ENCODE data around the gene FSTL4.

The FSTL4 gene

DNA sequence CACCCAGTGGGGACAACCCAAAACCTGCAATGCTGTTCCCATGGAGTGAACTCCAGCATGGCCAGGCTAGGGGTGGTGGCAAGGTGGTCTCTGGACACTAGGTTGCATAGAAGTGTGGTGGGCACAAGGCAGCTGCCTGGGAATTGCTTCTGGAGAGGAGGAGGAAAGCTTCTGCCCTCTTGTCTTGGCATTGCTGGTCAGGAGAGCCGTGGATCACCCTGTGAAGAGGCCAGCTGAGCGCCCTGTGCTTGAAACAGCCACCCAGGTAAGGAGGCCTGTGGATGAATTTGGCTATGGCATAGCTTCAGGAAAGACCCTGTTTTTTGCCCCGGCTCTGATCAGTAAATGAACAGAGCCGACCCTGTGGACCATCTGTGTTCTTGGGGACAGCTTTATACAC is 287.4 kb downstream of the FSTL4 start:
- TF ChIP-seq, protein P1, sequence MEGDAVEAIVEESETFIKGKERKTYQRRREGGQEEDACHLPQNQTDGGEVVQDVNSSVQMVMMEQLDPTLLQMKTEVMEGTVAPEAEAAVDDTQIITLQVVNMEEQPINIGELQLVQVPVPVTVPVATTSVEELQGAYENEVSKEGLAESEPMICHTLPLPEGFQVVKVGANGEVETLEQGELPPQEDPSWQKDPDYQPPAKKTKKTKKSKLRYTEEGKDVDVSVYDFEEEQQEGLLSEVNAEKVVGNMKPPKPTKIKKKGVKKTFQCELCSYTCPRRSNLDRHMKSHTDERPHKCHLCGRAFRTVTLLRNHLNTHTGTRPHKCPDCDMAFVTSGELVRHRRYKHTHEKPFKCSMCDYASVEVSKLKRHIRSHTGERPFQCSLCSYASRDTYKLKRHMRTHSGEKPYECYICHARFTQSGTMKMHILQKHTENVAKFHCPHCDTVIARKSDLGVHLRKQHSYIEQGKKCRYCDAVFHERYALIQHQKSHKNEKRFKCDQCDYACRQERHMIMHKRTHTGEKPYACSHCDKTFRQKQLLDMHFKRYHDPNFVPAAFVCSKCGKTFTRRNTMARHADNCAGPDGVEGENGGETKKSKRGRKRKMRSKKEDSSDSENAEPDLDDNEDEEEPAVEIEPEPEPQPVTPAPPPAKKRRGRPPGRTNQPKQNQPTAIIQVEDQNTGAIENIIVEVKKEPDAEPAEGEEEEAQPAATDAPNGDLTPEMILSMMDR (IDR thresholded peaks at IDR 0.05; ENCODE audit: poor library complexity, severe bottlenecking), result no peak
- ATAC-seq (ENCODE audit: low read depth), result no peak
- no peak for DNase-seq (ENCODE audit: low spot score)
- Histone ChIP-seq H3K4me1 (ENCODE audit: insufficient read depth, poor library complexity, severe bottlenecking) (no peaks in the 10 kb centered on the region), H3K27ac (ENCODE audit: poor library complexity, severe bottlenecking) (no peak overlapping the region), H3K4me3 (ENCODE audit: severe bottlenecking) (no peak overlapping the region), H3K27me3 (ENCODE audit: insufficient read depth, poor library complexity, severe bottlenecking) (no peaks in the 10 kb centered on the region), H3K36me3 (ENCODE audit: low read depth) (no peaks in the 10 kb centered on the region), H3K9me3 (ENCODE audit: severe bottlenecking) (no peaks in the 10 kb centered on the region)

DNA sequence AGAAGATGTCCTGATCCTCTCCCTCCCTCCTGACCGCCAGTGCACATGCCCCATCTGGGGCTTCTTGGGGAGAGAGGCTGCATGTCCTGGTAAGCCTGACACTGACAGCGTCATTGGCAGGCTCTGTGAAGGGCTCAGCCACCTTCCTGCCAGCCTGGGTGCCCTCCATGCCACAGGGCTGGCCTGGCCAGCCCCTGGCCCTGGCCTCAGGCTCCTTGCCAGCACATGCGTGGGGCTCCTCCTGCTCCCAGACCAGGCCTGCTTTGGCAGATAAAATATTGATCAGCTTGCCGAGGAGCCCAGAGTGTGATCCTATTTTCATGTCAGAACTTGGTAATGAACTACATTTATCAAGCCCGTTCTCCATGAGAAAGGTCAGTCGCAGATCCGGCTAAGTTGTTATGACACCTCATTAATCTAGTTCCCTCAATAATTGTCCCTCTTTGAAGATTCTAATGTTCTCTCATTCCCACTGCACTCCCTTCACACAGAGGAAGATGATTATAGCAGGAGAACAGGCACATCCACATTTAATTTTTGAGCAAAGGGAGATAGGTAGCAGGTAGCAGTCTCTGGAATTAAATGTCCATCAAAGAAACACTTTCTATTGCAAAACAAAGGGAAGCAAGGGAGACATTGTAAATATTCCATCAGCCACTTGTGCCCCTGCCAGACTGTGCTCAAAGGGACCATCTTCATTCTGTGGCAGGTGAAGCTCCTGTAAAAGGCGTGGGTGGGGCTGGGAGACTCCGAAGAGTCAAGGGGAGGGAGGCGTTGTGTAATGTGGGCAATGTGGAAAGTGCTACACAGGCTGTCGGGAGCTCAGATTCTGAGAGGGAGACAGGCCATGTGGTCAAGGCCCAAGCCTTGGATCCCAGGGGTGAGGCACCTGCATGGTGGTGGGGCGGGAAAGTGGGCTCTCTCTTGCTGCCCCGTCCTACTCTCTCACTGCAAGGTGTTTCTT is 288.6 kb downstream of the FSTL4 start:
- no peaks in the 10 kb centered on the region for H3K4me1 ChIP-seq (ENCODE audit: insufficient read depth, poor library complexity, severe bottlenecking)
- no peaks in the 10 kb centered on the region for H3K27me3 ChIP-seq (ENCODE audit: insufficient read depth, poor library complexity, severe bottlenecking)
- no peaks in the 10 kb centered on the region for H3K36me3 ChIP-seq (ENCODE audit: low read depth)
- ATAC-seq (ENCODE audit: low read depth) (no peak), DNase-seq (ENCODE audit: low spot score) (no peak)
- H3K9me3 ChIP-seq (ENCODE audit: severe bottlenecking), result no peaks in the 10 kb centered on the region
- TF ChIP-seq, protein P1 (IDR thresholded peaks at IDR 0.05; ENCODE audit: poor library complexity, severe bottlenecking), result no peak
- no peak overlapping the region for H3K27ac ChIP-seq (ENCODE audit: poor library complexity, severe bottlenecking)
- no peak overlapping the region for H3K4me3 ChIP-seq (ENCODE audit: severe bottlenecking)

DNA sequence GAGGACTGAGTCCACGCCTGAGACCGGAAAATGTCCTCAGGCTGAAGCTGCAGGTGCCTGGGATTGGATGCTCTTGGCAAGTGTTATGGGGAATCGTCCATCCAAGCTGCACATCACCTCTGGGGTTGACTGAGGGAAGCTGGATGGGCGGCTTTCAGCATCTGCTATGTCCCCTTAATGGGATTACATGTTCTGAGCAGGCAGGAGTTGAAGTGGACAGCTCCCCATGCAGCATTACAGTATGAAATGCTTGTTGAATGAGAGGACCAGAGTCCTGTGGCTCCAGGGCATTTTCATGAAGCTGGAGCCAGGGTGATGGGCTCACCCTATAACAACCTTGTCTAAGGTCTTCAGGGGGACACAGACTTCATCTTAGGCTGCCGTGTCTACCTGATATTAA is 289.6 kb downstream of the FSTL4 start:
- DNase-seq (ENCODE audit: low spot score), result no peak
- H3K4me1 ChIP-seq (ENCODE audit: insufficient read depth, poor library complexity, severe bottlenecking), result no peaks in the 10 kb centered on the region
- H3K27ac ChIP-seq (ENCODE audit: poor library complexity, severe bottlenecking), result no peak overlapping the region
- no peaks in the 10 kb centered on the region for H3K36me3 ChIP-seq (ENCODE audit: low read depth)
- TF ChIP-seq, protein P1 (IDR thresholded peaks at IDR 0.05; ENCODE audit: poor library complexity, severe bottlenecking), result no peak
- no peak for ATAC-seq (ENCODE audit: low read depth)
- no peak overlapping the region for H3K4me3 ChIP-seq (ENCODE audit: severe bottlenecking)
- H3K27me3 ChIP-seq (ENCODE audit: insufficient read depth, poor library complexity, severe bottlenecking), result no peaks in the 10 kb centered on the region
- no peaks in the 10 kb centered on the region for H3K9me3 ChIP-seq (ENCODE audit: severe bottlenecking)

DNA sequence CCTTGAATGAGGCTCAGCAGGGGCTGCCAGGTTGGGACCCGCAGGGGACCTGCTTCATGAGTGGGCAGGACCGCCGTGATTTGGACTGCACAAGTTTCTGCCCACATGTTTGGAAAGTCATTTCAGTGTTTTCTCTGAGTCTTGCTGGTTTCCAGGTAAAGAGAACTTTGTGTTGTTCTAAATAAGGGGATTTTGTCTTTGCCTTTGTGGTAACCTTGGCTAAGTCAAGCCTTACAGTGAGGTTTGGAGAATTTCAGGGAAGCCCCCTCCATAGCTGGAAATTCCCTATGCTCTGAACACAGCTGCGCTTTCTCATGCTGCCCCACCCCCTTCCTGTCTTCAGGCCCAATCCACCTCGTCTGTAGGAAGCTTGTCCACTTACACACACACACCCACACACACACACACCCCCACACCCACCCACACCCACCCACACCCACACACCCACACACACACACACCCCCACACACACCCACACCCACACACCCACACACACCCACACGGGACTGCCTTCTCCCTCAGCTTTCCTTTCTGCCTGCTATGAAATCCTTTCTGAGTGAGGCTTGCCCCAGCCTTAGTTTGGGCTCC is 290.4 kb downstream of the FSTL4 start:
- ATAC-seq (ENCODE audit: low read depth), result no peak
- Histone ChIP-seq H3K4me3 (ENCODE audit: severe bottlenecking) (no peak overlapping the region), H3K36me3 (ENCODE audit: low read depth) (no peaks in the 10 kb centered on the region), H3K9me3 (ENCODE audit: severe bottlenecking) (no peaks in the 10 kb centered on the region), H3K4me1 (ENCODE audit: insufficient read depth, poor library complexity, severe bottlenecking) (no peaks in the 10 kb centered on the region), H3K27me3 (ENCODE audit: insufficient read depth, poor library complexity, severe bottlenecking) (no peaks in the 10 kb centered on the region), H3K27ac (ENCODE audit: poor library complexity, severe bottlenecking) (no peak overlapping the region)
- DNase-seq (ENCODE audit: low spot score), result no peak
- TF ChIP-seq, protein P1 (IDR thresholded peaks at IDR 0.05; ENCODE audit: poor library complexity, severe bottlenecking), result no peak

Measured in RWPE2 (cell line).